ENCODE measurements around the gene PLPPR2.

DNA sequence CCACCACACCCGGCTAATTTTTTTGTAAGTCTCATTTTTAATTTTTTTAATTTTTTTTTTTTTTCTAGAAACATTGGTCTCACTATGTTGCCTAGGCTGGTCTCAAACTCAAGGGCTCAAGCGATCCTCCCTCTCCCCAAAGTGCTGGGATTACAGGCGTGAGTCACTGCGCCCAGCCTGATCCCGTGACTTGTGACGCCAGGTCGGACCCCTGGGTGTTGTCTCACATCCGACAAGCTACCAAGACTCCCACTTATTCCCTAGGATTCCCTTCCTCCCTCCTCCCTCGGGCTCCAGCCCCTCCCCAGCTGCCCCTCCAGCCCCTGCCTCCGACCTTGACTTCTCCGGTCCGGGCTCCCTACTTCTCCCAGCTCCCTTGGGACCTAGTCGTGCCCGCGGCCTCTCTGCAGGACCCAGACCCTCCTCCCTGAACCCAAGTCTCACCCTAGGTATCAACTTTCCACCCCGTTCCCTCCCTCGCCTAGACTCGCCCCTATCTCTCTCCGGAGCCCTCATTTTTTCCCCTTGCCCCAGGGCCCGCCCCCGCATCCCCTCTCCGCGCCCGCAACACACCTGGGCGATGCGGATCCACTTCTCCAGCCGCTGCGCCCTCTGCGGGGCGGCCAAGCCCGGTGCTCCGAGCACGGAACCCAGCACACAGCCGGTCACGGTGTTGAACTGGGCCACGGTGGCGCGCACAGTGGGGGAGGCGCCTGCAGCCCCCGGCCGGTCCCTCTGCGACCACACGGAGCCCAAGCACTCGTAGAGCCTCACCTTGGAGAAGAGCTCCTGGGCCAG, 50.8 kb downstream of the PLPPR2 start:
- TF ChIP-seq, protein P1, sequence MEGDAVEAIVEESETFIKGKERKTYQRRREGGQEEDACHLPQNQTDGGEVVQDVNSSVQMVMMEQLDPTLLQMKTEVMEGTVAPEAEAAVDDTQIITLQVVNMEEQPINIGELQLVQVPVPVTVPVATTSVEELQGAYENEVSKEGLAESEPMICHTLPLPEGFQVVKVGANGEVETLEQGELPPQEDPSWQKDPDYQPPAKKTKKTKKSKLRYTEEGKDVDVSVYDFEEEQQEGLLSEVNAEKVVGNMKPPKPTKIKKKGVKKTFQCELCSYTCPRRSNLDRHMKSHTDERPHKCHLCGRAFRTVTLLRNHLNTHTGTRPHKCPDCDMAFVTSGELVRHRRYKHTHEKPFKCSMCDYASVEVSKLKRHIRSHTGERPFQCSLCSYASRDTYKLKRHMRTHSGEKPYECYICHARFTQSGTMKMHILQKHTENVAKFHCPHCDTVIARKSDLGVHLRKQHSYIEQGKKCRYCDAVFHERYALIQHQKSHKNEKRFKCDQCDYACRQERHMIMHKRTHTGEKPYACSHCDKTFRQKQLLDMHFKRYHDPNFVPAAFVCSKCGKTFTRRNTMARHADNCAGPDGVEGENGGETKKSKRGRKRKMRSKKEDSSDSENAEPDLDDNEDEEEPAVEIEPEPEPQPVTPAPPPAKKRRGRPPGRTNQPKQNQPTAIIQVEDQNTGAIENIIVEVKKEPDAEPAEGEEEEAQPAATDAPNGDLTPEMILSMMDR (conservative IDR thresholded peaks at IDR 0.05; ENCODE audit: low read length): no peak
- no peak for TF ChIP-seq EZH2phosphoT487 (IDR thresholded peaks at IDR 0.05; ENCODE audit: borderline replicate concordance)

Measured in Loucy (cell line).